Type B pancreatic cell (in vitro differentiated cells): ENCODE results near the gene CHID1. TPM values are rescaled to one million over a fixed set of nuclear protein-coding genes. Genes with fewer than 3 reads are reported as not detected.

Experiments used
- DNase-seq: peaks from one replicate; pipeline ENCODE4 v3.0.0; 2021; ENCODE audit warnings: mixed read lengths; ENCODE audit not compliant: unreplicated experiment; ENCODE audit errors: extremely low spot score
- H3K27ac Mint-ChIP-seq: 2 replicates; pipeline ENCODE4 v1.8.0; 2021; ENCODE audit warnings: mild to moderate bottlenecking, mixed read lengths
- H3K27me3 Mint-ChIP-seq: 2 replicates; pipeline ENCODE4 v1.8.0; 2021; ENCODE audit warnings: mixed read lengths
- H3K36me3 Mint-ChIP-seq: 2 replicates; pipeline ENCODE4 v1.8.0; 2021; ENCODE audit warnings: mixed read lengths
- H3K4me1 Mint-ChIP-seq: one replicate; pipeline ENCODE4 v1.8.0; 2021; ENCODE audit warnings: mixed read lengths; ENCODE audit not compliant: unreplicated experiment
- H3K4me3 Mint-ChIP-seq: 2 replicates; pipeline ENCODE4 v1.8.0; 2021; ENCODE audit warnings: mild to moderate bottlenecking, mixed read lengths
- H3K9me3 Mint-ChIP-seq: 2 replicates; pipeline ENCODE4 v1.8.0; 2021; ENCODE audit warnings: mixed read lengths
- CTCF ChIP-seq: fragments of 200-600 bp; sonication (generic); conservative IDR thresholded peaks from 2 replicates; pipeline ENCODE4 v1.5.0; 2021; ENCODE audit warnings: antibody characterized with exemption, mild to moderate bottlenecking
- total RNA-seq: library from RNA; stranded (reverse); gene quantifications from 2 replicates; pipeline ENCODE4 v1.2.1, GENCODE V29; 2021; ENCODE audit warnings: low replicate concordance

CHID1 gene
- total RNA-seq, 1 donor from 2014 or later: 98.9 TPM

GRCh38 chr11:868802-869201 is 41.8 kb downstream of the CHID1 start:
- Mint-ChIP-seq H3K36me3 (peaks cover 3% of the 10 kb centered on the region), H3K9me3 (no peaks in the 10 kb centered on the region), H3K4me1 (peaks cover 6% of the 10 kb centered on the region)

GRCh38 chr11:868394-868793 is 42.2 kb downstream of the CHID1 start:
- DNase-seq: no peak
- H3K4me1 Mint-ChIP-seq: peaks cover 2% of the 10 kb centered on the region
- no peaks in the 10 kb centered on the region for H3K27me3 Mint-ChIP-seq
- TF ChIP-seq CTCF: no peak
- H3K4me3 Mint-ChIP-seq: no peak overlapping the region
- no peaks in the 10 kb centered on the region for H3K36me3 Mint-ChIP-seq
- H3K27ac Mint-ChIP-seq: peak overlapping the region; percentile 9
- no peaks in the 10 kb centered on the region for H3K9me3 Mint-ChIP-seq

More at GRCh38 chr11:868802-869201, 41.8 kb downstream of the CHID1 start:
- no peak for DNase-seq
- TF ChIP-seq CTCF: no peak
- Mint-ChIP-seq H3K27ac (peak overlapping the region; percentile 9), H3K27me3 (no peaks in the 10 kb centered on the region), H3K4me3 (no peak overlapping the region)

DNA sequence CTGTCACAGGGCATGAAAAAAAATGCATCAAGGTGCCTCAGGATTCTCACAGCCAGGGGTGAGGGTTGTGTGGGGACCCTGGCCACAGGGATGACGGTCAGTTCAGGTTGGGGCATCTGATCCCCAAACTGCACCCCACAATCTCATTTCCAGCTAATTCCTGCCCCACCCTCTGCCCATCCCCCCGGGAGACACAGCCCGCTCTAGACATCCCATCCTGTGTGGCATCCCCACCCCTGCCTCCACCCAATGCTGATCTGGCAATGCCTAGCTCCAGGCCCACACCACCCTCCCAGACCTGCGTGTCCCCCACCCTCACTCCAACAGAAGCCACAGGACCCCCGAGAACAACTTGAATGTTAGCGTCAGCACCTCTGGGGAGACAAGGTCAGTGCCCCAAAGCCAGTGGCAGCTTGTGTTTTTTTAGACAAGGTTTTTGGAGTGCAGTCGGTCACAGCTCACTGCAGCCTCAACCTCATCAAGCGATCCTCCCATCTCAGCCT is 42.7 kb downstream of the CHID1 start:
- no peak for DNase-seq
- Mint-ChIP-seq H3K27me3 (no peaks in the 10 kb centered on the region), H3K9me3 (no peaks in the 10 kb centered on the region), H3K4me1 (no peaks in the 10 kb centered on the region), H3K4me3 (no peak overlapping the region), H3K27ac (no peak overlapping the region), H3K36me3 (no peaks in the 10 kb centered on the region)
- TF ChIP-seq CTCF: no peak

DNA sequence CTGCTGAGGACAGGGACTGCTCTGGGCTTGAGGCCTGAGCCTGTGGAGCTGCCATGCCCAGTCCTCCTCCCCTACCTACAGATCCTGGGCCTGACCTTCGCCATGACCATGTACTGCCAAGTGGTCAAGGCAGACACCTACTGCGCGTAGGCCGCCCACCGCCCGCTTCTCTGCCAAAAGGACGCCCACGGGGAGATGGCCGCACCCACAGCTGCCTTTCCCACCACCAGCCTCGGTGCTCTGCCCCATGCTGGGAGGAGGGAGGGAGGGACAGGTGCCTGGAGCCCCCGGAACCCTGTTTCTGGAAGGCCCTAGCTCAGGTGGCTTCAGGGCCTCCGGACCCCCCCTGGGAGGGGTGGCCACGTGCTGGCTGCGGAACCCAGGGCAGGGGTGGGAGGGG is 44.1 kb downstream of the CHID1 start:
- Mint-ChIP-seq H3K36me3 (no peaks in the 10 kb centered on the region), H3K27ac (no peak overlapping the region)

GRCh38 chr11:865462-866430 is 44.9 kb downstream of the CHID1 start:
- DNase-seq: no peak
- H3K36me3 Mint-ChIP-seq: no peaks in the 10 kb centered on the region
- no peak overlapping the region for H3K27ac Mint-ChIP-seq
- H3K9me3 Mint-ChIP-seq: no peaks in the 10 kb centered on the region
- H3K4me1 Mint-ChIP-seq: peaks cover 5% of the 10 kb centered on the region
- no peak for TF ChIP-seq CTCF
- no peak overlapping the region for H3K4me3 Mint-ChIP-seq
- no peaks in the 10 kb centered on the region for H3K27me3 Mint-ChIP-seq

More for the DNA sequence above, 44.1 kb downstream of the CHID1 start:
- no peaks in the 10 kb centered on the region for H3K9me3 Mint-ChIP-seq
- peaks cover 5% of the 10 kb centered on the region for H3K4me1 Mint-ChIP-seq
- no peak overlapping the region for H3K4me3 Mint-ChIP-seq
- DNase-seq: no peak
- no peak for TF ChIP-seq CTCF
- H3K27me3 Mint-ChIP-seq: no peaks in the 10 kb centered on the region
